ENCODE data around the gene IL1R2. TPM values are rescaled to one million over a fixed set of nuclear protein-coding genes. Genes with fewer than 3 reads are reported as not detected.

Gene IL1R2
- total and polyA plus RNA-seq, 2 of the 8 experiments (the other 6 are each of a cell fraction or from before 2014, with no cell fraction given): 0.06 TPM; not detected in 1

DNA sequence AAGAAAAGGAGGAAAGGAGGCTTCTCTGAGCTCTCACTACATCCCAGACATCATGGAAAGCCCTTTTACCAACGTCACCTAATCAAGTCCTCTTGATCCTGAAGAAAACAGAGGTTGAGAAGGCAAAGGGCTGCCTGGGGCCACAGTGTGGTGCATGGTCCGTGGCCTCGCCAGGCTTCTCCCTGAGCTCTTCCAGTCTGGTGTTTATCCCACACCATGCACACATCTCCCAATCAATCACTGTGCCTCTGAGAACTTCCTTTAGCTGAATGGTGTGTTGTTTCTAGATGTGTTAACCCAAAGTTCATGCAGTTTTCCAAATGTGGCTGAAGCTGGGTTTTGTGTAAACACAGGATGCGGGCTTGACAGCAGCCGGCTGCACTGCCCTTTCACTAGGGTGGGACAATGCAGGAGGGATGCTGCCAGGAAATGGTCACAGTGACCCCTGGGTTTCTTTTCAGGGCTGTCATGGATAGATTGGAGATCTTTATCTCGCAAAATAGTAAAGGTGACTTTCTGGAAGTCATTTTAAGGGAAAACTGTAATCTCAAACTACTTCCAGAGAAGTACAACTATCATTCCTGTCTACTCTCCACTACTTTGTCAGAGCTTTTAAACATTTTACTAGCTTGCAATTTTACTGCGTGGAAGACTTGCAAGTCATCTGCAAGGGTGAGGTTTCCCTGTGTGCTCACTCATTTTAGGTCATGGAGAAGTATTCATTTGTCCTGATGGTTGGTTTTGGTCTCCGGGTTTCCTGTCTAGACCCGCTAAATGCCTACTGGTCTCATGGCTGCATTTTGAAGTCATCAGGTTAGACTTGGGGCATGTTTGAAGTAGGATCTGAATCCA, 54.6 kb downstream of the IL1R2 start (continued):
- TF ChIP-seq HDAC6 (IDR thresholded peaks at IDR 0.05; ENCODE audit: low read depth, low read length) (no peak), SIN3A (conservative IDR thresholded peaks at IDR 0.05 in 1 of 2, IDR thresholded peaks at IDR 0.05 in 1 of 2; ENCODE audit: low read depth in 1 of 2, low read length in 2 of 2) (no peak), ZNF274 (IDR thresholded peaks at IDR 0.05; ENCODE audit: borderline replicate concordance, extremely low read depth, low read length) (no peak)
- TF ChIP-seq, protein P1, sequence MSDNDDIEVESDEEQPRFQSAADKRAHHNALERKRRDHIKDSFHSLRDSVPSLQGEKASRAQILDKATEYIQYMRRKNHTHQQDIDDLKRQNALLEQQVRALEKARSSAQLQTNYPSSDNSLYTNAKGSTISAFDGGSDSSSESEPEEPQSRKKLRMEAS (IDR thresholded peaks at IDR 0.05): no peak
